GM10266 (cell line): ENCODE results near the gene XAB2.

Experiments used
- DNase-seq: peaks from one replicate; pipeline ENCODE4 v3.0.0; 2012; ENCODE audit errors: extremely low spot score
- CTCF ChIP-seq: IDR thresholded peaks from 2 replicates; pipeline ENCODE4 v1.5.1; 2012; ENCODE audit warnings: mild to moderate bottlenecking, low read depth; ENCODE audit not compliant: control insufficient read depth, insufficient read depth; ENCODE audit errors: missing control alignments

The XAB2 gene

DNA sequence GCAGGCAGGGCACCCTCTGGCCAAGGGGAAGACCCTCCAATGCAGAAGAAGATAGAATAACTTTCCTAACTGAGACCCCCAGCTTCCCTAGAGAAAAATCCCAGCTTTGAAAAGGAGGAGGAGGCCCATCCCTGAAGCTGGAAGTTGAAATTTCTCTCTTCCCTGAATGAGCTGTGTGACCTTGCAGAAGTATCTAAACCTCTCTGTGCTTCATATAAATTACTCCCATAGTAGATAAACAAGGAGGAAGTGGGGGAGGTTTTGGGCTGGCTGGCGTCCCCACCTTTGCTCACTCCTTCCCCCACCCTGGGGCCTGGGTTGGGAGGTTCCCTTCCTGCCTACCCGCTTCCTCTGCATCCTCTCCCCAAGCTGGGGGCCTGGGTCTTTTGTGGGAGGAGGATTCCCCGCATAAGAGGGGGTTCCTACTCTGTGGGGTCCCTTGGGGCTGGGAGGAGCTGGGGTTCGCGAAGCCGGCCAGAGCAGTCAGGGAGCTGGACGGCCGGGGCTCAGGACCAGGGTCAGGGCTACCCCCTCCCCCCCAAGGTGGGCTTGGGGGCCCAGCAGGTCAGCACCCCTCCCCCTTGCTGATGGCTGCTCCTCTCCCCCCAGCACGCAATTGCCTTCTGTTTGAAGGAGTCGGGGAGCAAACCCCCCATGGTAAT lies 22.0 kb downstream of the XAB2 start:
- TF ChIP-seq CTCF, result no peak
- DNase-seq, result no peak

DNA sequence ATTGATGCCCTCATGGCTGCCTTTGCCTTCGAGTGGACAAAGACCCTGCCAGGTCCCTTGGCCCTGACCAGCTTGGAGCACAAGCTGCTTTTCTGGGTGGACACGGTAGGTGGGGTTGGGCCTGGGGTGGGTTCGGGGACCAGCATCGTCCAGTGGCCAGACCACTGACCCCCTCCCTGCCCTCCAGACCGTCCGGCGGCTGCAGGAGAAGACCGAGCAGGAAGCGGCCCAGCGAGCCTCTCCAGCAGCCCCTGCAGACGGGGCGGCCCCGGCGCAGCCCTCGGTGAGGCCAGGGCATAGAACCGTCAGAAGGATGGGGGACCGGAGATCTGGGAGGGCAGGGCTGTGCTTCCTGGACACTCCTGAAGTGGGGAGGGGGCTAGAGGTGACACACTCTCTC lies 23.1 kb downstream of the XAB2 start:
- no peak for TF ChIP-seq CTCF
- no peak for DNase-seq

DNA sequence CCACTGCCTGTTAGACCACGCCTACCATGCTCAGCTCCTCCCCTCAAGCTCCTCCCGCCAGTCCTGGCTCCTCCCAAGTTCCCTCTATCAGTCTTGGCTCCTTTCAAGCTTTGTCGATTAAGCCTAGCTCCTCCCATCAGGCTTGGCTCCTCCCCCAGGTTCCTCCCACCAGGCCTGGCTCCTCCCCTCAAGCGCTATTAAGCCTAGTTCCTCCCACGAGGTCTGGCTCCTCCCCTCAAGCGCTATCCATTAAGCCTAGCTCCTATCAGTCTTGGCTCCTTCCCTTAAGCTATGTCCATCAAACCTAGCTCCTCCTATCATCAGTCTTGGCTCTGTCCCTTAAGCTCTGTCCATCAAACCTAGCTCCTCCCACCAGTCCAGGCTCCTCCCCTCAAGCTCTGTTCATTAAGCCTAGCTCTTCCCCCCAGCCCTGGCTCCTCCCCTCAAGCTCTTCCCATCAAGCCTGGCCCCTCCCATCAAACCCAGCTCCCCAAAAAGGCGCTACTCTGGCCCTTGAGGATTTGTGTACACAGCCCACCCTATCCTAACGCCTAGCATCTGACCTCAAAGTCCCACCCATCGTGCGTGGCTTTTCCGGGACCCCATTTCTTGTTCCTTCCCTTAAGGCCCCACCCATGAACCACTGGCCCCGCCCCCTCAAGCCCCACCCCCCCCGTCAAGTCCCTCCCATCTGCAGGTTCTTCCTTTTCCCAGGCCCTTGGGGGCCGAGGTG lies 23.7 kb downstream of the XAB2 start:
- DNase-seq, result no peak
- no peak for TF ChIP-seq CTCF

- DNase-seq, result no peak
- no peak for TF ChIP-seq CTCF
Measured at GRCh38 chr19:7603919-7604318, 25.4 kb downstream of the XAB2 start.

DNA sequence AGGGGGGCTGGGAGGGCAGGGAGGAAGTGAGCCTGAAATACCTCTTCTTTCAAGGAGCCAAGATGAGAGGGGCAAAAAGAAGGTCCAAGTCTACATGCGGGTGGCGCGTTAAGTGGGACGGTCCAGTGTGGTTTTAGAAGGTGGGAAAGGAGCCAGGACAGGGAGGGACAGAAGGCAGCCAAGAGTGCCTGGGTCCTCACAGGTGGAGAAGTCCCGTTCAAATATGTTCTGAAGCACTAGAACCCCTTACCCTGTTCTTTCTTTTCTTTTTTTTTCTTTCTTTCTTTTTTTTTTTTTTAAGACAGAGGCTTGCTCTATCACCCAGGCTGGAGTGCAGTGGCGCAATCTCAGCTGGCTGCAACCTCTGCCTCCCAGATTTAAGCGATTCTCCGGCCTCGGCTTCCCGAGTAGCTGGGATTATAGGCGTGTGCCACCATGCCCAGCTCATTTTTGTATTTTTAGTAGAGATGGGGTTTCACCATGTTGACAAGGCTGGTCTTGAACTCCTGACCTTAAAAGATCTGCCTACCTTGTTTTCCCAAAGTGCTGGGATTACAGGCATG lies 26.3 kb downstream of the XAB2 start:
- no peak for DNase-seq
- no peak for TF ChIP-seq CTCF

- no peak for DNase-seq
- TF ChIP-seq CTCF, result no peak
Measured at GRCh38 chr19:7602240-7602934, 27.0 kb downstream of the XAB2 start.

GRCh38 chr19:7600721-7601120 lies 28.6 kb downstream of the XAB2 start:
- TF ChIP-seq CTCF, result no peak
- DNase-seq, result no peak
